AG09309 (cell line): ENCODE measurements around the gene SERPINB8.

ENCODE experiments used
- DNase-seq: peaks from one replicate; pipeline ENCODE4 v3.0.0-alpha.2; 2010; ENCODE audit warnings: low read depth
- H3K4me3 ChIP-seq: 2 replicates; pipeline ENCODE4 v1.5.1; 2011; ENCODE audit warnings: mild to moderate bottlenecking, low read depth, low read length, moderate library complexity; ENCODE audit not compliant: control insufficient read depth
- TF ChIP-seq, protein P1 (sequence below): IDR thresholded peaks from 2 replicates; pipeline ENCODE4 v1.5.1; 2011; ENCODE audit warnings: mild to moderate bottlenecking, low read depth, low read length, inconsistent platforms; ENCODE audit not compliant: insufficient read depth, control insufficient read depth; ENCODE audit errors: missing control alignments

SERPINB8 gene

DNA sequence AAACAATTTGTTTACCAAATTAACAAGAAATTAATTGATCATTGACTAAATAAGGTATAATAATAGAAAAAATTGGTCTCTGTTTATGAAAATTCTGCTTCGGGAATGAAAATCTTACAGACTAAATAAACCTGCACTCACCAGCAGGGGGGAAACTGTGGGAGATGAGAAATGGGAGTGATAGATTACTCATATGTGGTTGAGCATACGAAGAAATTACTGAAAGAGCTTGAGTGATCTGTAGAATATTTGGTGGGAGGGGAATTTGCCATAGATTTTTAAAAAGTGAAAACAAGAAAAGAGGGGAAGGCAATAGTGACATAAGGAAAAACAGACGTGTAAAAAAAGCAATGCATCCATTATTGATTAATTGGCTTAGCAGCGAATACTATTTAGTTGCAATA lies 18.6 kb upstream of the SERPINB8 start:
- no peak for DNase-seq
- TF ChIP-seq, protein P1, sequence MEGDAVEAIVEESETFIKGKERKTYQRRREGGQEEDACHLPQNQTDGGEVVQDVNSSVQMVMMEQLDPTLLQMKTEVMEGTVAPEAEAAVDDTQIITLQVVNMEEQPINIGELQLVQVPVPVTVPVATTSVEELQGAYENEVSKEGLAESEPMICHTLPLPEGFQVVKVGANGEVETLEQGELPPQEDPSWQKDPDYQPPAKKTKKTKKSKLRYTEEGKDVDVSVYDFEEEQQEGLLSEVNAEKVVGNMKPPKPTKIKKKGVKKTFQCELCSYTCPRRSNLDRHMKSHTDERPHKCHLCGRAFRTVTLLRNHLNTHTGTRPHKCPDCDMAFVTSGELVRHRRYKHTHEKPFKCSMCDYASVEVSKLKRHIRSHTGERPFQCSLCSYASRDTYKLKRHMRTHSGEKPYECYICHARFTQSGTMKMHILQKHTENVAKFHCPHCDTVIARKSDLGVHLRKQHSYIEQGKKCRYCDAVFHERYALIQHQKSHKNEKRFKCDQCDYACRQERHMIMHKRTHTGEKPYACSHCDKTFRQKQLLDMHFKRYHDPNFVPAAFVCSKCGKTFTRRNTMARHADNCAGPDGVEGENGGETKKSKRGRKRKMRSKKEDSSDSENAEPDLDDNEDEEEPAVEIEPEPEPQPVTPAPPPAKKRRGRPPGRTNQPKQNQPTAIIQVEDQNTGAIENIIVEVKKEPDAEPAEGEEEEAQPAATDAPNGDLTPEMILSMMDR = peak; percentile 54
- no peak overlapping the region for H3K4me3 ChIP-seq

DNA sequence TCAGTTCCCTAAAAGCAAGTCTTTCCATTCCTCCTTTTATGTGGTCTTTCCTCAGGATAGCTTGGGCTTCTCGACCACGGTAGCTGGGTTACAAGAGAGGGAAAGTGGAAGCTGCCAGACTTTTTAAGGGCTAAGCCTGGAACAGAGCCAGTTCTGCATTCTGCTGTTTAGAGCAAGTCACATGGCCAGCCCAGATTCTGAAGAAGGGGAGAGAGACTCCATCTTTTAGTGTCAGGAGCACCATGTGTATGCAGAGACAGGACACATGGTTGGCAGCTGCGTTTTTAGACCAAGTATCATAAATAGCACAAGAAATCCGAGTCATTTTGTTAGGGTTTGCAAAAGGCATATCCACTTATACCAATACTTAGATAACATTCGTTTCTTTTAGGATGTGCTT lies 16.1 kb upstream of the SERPINB8 start:
- TF ChIP-seq, protein P1 = no peak
- no peak for DNase-seq

DNA sequence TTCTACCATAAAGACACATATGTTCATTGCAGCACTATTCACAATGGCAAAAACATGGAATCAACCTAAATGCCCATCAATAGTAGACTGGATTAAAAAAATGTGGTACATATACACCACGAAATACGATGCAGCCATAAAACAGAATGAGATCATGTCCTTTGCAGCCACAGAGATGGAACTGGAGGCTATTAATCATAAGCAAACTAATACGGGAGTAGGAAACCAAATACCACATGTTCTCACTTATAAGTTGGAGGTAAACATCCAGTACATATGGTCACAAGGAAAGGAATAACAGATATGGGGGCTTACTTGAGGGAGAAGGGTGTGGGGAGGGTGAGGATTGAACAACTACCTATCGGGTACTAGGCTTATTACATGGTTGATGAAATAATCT lies 13.1 kb upstream of the SERPINB8 start:
- no peak for DNase-seq
- TF ChIP-seq, protein P1 = no peak

More for the DNA sequence above, 16.1 kb upstream of the SERPINB8 start:
- H3K4me3 ChIP-seq = no peak overlapping the region

DNA sequence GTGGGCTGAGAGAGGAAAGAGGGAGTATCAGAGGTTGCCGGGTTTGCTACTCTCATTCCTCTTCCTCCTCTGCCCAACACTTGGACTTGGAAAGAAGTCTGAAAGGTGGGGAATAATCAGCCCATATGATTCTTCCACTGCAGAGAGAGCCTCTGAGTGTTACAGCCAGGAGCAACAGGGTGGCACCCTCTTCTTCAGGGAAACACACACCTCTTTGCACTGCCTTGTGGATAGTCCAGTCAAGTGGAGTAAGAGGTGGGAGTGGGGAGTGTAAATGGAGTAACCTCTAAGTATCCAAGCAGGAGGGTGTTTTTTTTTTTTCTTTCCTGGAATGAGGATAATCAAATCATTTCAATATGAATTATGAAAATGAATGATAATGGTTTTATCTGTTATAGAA lies 9.0 kb upstream of the SERPINB8 start:
- TF ChIP-seq, protein P1 = no peak
- no peak for DNase-seq
- no peak overlapping the region for H3K4me3 ChIP-seq

More for the DNA sequence above, 13.1 kb upstream of the SERPINB8 start:
- no peak overlapping the region for H3K4me3 ChIP-seq

DNA sequence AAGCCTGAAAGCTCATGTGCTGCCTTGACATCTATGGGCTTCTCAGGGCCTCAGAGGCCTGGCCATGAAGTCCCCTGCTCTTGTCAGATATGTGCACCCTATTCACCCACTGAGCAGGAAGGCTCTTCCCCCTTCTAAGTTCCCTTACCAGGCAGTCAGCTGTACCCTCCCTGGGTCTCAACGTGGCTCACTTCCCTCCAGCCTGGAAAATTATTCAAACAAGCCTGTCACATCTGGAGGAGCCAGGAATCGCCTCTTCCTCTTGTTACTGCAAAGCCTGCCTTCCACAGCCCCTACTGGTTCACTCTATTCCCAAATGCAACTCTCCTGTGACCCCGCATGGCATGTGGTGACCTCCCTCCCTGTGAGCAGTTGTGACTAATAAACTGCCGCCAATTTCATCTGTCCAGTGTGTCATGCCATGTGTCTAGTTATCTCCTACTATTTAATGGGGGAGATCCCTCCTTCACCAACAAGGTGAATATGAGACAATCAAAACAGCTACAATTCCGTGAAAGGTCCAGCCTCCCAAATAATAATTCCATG lies 8.4 kb upstream of the SERPINB8 start:
- DNase-seq = no peak
- TF ChIP-seq, protein P1 = no peak

DNA sequence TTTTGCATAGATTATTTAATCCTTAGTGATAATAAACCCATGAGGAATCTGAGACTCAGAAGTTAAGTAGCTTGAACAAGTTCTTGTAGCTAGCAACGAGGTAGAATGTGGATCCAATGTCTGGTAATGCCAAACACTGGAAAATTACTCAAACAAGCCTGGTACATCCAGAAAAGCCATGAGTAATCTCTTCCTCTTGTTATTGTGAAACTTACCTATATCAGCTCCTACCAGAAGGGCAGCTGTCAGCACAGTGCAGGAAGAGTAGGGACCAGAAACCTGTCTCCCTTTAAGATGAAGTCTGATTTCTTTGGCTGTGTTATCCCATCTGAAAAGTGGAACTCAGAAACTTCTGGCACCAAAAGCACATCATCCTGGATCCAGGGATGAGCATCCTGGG lies 7.7 kb upstream of the SERPINB8 start:
- H3K4me3 ChIP-seq = no peak overlapping the region
- TF ChIP-seq, protein P1 = no peak
- DNase-seq = no peak

More for the DNA sequence above, 8.4 kb upstream of the SERPINB8 start:
- H3K4me3 ChIP-seq = no peak overlapping the region
